SU-DHL-6 (cell line): ENCODE data around the gene HEXD.

Experiments used
- H2AFZ ChIP-seq: fragments of 200-600 bp; sonication (generic); 2 replicates; pipeline ENCODE4 v1.6.1; 2014; ENCODE audit warnings: low read depth, mild to moderate bottlenecking, moderate library complexity, mixed read lengths, antibody characterized with exemption, low read length; ENCODE audit not compliant: severe bottlenecking
- H3F3A ChIP-seq: fragments of 200-600 bp; shearing (Covaris generic); 2 replicates; pipeline ENCODE4 v1.6.0; 2016; ENCODE audit warnings: antibody characterized with exemption, mild to moderate bottlenecking; ENCODE audit not compliant: insufficient read depth
- H3K27ac ChIP-seq: fragments of 200-600 bp; sonication (generic); 2 replicates; pipeline ENCODE4 v1.5.1; 2016; ENCODE audit warnings: low read depth, mild to moderate bottlenecking, low read length, moderate library complexity, mixed read lengths
- H3K27me3 ChIP-seq: fragments of 200-600 bp; sonication (generic), shearing (Covaris generic); 2 replicates; pipeline ENCODE4 v1.6.0; 2014; ENCODE audit warnings: mild to moderate bottlenecking, low read length
- H3K36me3 ChIP-seq: fragments of 200-600 bp; sonication (generic); 2 replicates; pipeline ENCODE4 v1.6.1; 2014; ENCODE audit warnings: mild to moderate bottlenecking, low read length, mixed read lengths
- H3K4me2 ChIP-seq: fragments of 300-600, 200-600 bp; shearing (Covaris generic), sonication (generic); 2 replicates; pipeline ENCODE4 v1.6.0; 2014; ENCODE audit warnings: low read length, low read depth, mild to moderate bottlenecking; ENCODE audit not compliant: poor library complexity, severe bottlenecking
- H3K4me3 ChIP-seq: fragments of 200-600 bp; sonication (generic); 2 replicates; pipeline ENCODE4 v1.5.1; 2014; ENCODE audit warnings: antibody characterized with exemption, low read length, mild to moderate bottlenecking, mixed read lengths; ENCODE audit not compliant: insufficient read depth, poor library complexity, severe bottlenecking
- H3K79me2 ChIP-seq: fragments of 200-600 bp; sonication (generic); 2 replicates; pipeline ENCODE4 v1.6.1; 2014; ENCODE audit warnings: mild to moderate bottlenecking, low read length, moderate library complexity; ENCODE audit not compliant: insufficient read depth
- H3K9ac ChIP-seq: fragments of 200-600 bp; sonication (generic); 2 replicates; pipeline ENCODE4 v1.7.0; 2014; ENCODE audit warnings: mild to moderate bottlenecking, low read length
- H3K9me2 ChIP-seq: fragments of 200-600 bp; sonication (generic); replicated peaks from 2 replicates; pipeline ENCODE4 v1.6.1; 2014; ENCODE audit warnings: low read length; ENCODE audit not compliant: insufficient read depth
- H3K9me3 ChIP-seq: fragments of 200-600 bp; sonication (generic); 2 replicates; pipeline ENCODE4 v1.6.1; 2014; ENCODE audit warnings: low read length, mixed read lengths; ENCODE audit not compliant: insufficient read depth
- H4K20me1 ChIP-seq: fragments of 200-600 bp; sonication (generic); 2 replicates; pipeline ENCODE4 v1.6.1; 2014; ENCODE audit warnings: low read depth, mild to moderate bottlenecking, antibody characterized with exemption, low read length, moderate library complexity, mixed read lengths
- CTCF ChIP-seq: fragments of 200-600 bp; sonication (generic); IDR thresholded peaks from one replicate; pipeline ENCODE4 v1.5.1; 2017; ENCODE audit warnings: antibody characterized with exemption, mild to moderate bottlenecking, low read length, moderate library complexity; ENCODE audit not compliant: insufficient read depth, poor library complexity, severe bottlenecking
- EZH2phosphoT487 ChIP-seq: fragments of 200-600 bp; sonication (generic), shearing (Covaris generic); conservative IDR thresholded peaks from 2 replicates; pipeline ENCODE4 v1.6.1; 2018; ENCODE audit warnings: mild to moderate bottlenecking, antibody characterized with exemption, low read length, moderate library complexity, mixed read lengths

The HEXD gene

GRCh38 chr17:82470065-82470464, 51.9 kb downstream of the HEXD start:
- H2AFZ ChIP-seq = no peak overlapping the region
- no peaks in the 10 kb centered on the region for H4K20me1 ChIP-seq

GRCh38 chr17:82474223-82475010, 56.3 kb downstream of the HEXD start:
- H4K20me1 ChIP-seq = no peaks in the 10 kb centered on the region
- no peak overlapping the region for H3K4me2 ChIP-seq
- TF ChIP-seq CTCF (no peak), EZH2phosphoT487 (no peak)
- no peak overlapping the region for H2AFZ ChIP-seq
- no peak overlapping the region for H3K27ac ChIP-seq
- no peak overlapping the region for H3K4me3 ChIP-seq
- H3K27me3 ChIP-seq = no peaks in the 10 kb centered on the region
- no peaks in the 10 kb centered on the region for H3F3A ChIP-seq
- no peaks in the 10 kb centered on the region for H3K9me3 ChIP-seq
- H3K9ac ChIP-seq = no peak overlapping the region
- no peaks in the 10 kb centered on the region for H3K9me2 ChIP-seq
- H3K79me2 ChIP-seq = no peaks in the 10 kb centered on the region
- H3K36me3 ChIP-seq = peaks cover 3% of the 10 kb centered on the region; the same call in 1 of the 2 replicates

More at GRCh38 chr17:82470065-82470464, 51.9 kb downstream of the HEXD start:
- no peaks in the 10 kb centered on the region for H3F3A ChIP-seq
- H3K27ac ChIP-seq = no peak overlapping the region
- no peak overlapping the region for H3K9ac ChIP-seq
- H3K4me3 ChIP-seq = no peak overlapping the region
- H3K9me2 ChIP-seq = no peaks in the 10 kb centered on the region
- H3K27me3 ChIP-seq = no peaks in the 10 kb centered on the region
- TF ChIP-seq EZH2phosphoT487 (no peak), CTCF (no peak)
- no peaks in the 10 kb centered on the region for H3K9me3 ChIP-seq
- peaks cover 10% of the 10 kb centered on the region; the same call in 1 of the 2 replicates for H3K36me3 ChIP-seq
- no peak overlapping the region for H3K4me2 ChIP-seq
- no peaks in the 10 kb centered on the region for H3K79me2 ChIP-seq

GRCh38 chr17:82475458-82475857, 57.3 kb downstream of the HEXD start:
- Histone ChIP-seq H3K79me2 (no peaks in the 10 kb centered on the region), H3K9me3 (no peaks in the 10 kb centered on the region), H3K4me2 (no peak overlapping the region), H4K20me1 (no peaks in the 10 kb centered on the region), H3F3A (no peaks in the 10 kb centered on the region), H3K27me3 (no peaks in the 10 kb centered on the region), H3K27ac (no peak overlapping the region), H3K9me2 (no peaks in the 10 kb centered on the region), H3K9ac (no peak overlapping the region), H3K36me3 (peaks cover 3% of the 10 kb centered on the region; the same call in 1 of the 2 replicates), H2AFZ (no peak overlapping the region), H3K4me3 (no peak overlapping the region)
- TF ChIP-seq EZH2phosphoT487 (no peak), CTCF (no peak)
